ENCODE results near the gene JAML.
"Not testable (repeated sequence)": the region's sequence is repeated elsewhere in the genome, so short reads cannot be mapped to it uniquely, and the experiment has no call there.

The JAML gene

GRCh38 chr11:118193910-118194566 is 30.8 kb downstream of the JAML start:
- no peak for DNase-seq (ENCODE audit: low spot score)

GRCh38 chr11:118192817-118193216 is 32.0 kb downstream of the JAML start:
- not testable (repeated sequence) for DNase-seq (ENCODE audit: low spot score)

DNA sequence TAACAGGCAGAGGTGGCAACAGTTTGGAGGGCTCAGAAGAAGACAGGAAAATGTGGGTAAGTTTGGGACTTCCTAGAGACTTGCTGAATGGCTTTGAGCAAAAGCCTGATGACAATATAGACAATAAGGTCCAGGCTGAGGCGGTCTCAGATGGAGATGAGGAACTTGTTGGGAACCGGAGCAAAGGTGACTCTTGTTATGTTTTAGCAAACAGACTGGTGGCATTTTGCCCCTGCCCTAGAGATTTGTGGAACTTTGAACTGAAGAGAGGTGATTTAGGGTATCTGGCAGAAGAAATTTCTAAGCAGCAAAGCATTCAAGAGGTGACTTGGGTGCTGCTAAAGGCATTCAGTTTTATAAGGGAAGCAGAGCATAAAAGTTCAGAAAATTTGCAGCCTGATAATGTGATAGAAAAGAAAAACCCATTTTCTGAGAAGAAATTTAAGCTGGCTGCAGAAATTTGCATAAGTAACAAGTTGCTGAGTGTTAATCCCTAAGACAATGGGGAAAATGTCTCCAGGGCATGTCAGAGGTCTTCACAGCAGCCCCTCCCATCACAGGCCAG is 33.8 kb downstream of the JAML start:
- not testable (repeated sequence) for DNase-seq (ENCODE audit: low spot score)

DNA sequence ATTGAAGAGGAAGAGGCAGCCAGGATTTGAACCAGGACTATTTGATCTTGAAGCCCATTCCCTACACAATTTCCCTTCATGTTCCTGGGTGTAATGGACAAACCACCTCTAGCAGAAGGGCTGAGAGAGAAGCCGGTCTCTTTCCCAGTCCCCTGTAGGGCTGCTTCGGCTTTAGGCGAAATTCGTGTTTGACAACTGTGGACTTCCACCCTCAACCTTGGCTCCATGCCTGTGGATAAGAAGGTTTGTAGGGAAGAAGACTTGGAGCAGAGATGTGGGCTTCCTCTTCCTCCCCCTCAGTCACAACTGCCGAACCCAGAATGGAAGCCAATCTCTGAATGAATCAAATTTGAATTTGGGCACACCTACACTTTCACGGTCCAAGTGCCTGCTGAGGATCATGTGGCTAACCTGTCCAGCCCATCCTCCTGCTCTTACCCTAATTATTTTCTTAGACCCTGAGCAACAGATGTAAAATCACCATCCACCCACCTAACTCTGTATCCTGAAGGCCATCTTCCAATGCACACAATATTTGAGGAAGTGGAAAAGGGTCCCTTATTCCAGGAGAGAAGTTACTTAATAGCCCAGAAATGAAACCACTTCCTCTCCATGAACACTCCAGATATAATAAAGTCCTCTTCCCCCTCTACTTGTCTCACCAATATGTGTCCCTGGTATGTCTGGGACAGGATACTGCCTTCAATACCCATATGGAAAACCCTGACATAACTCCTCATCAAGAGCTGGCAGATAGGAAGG is 38.3 kb downstream of the JAML start:
- no peak for DNase-seq (ENCODE audit: low spot score)

- DNase-seq (ENCODE audit: low spot score), result no peak
These were observed 39.8 kb downstream of the JAML start for GRCh38 chr11:118184784-118185579.

DNA sequence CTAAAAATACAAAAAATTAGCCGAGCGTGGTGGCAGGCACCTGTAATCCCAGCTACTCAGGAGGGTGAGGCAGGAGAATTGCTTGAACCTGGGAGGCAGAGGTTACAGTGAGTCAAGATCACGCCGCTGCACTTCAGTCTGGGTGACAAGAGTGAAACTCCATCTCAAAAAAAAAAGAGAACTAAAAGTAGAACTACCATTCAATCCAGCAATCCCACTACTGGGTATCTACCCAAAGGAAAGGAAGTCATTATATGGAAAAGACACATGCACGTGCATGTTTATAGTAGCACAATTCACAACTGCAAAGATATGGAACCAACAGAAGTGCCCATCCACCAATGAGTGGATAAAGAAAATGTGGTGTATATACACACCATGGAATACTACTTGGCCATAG is 41.1 kb downstream of the JAML start:
- not testable (repeated sequence) for DNase-seq (ENCODE audit: low spot score)

DNA sequence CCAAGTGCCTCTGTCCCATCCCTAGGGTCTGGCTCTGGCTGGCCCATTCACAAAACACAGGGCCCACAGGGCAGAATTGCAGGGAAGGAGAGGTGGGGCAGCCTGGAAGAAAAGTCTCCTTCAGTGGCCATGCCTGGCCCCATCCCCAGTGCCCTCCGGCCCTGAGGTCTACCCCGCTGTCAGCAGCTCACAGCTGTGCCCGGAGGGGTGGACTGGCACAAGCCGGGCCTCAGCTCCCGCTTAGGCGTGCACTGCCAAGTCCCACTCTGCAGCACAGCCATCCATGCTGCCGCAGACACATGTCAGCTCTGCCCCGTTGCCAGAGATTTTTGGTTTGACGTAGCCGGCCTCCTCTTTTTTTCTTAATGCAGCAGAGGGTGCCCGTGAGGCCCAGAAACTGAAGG is 44.5 kb downstream of the JAML start:
- peak; percentile 67 for DNase-seq (ENCODE audit: low spot score)

GRCh38 chr11:118176778-118177134 is 48.1 kb downstream of the JAML start:
- DNase-seq (ENCODE audit: low spot score), result no peak

GRCh38 chr11:118175993-118176777 is 48.6 kb downstream of the JAML start, which contains the start of gene SCN2B:
SCN2B (minus strand) TSS chr11:118176639; CDS start chr11:118176431, 208 bp downstream.
- peak; percentile 62 for DNase-seq (ENCODE audit: low spot score)

DNA sequence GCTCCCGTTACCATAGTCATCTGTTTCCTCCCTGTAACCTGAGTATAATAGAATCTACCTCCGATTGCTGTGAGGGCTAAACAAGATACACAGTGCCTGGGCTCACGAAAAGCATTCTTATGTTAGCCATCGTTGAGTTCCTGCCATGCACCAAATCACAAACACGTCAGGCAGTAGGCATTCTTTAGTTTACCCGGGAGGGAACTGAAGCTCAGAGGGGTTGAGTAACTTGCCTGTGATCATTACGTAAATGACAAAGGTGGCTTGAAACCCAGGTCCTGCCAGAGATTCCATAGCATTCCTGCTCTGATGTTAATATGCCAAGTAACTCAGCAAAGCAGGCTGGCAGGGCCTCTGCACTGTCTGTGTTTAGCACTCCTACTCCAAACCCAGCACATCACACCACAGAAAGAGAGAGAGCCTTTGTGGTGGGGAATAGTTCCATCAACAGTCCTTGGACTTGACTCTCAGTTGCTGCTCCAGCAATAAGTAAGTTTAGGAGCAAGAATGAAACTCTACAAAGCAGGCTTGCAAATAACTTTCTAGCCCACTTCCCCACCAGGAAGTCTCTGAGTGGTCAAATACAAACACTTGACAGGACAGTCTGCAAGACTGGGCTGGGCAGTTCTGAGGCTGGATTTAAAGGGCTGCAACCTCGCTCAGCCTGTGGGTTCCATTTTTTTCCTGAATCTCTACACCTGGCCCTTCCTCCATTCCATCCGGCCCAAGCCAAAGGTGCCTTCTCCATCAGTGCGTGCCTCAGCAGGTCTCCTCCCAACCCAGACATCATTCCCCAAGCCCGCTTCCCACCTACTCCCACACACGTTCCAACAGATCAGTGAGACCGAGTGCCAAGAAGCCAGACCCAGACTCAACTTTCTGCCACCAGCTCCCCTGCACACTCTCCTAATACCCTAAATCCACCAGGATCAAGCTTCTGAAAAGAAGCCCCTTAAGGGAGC is 49.5 kb downstream of the JAML start:
- no peak for DNase-seq (ENCODE audit: low spot score)

- no peak for DNase-seq (ENCODE audit: low spot score)
These were observed 50.7 kb downstream of the JAML start for GRCh38 chr11:118174006-118174567.

DNA sequence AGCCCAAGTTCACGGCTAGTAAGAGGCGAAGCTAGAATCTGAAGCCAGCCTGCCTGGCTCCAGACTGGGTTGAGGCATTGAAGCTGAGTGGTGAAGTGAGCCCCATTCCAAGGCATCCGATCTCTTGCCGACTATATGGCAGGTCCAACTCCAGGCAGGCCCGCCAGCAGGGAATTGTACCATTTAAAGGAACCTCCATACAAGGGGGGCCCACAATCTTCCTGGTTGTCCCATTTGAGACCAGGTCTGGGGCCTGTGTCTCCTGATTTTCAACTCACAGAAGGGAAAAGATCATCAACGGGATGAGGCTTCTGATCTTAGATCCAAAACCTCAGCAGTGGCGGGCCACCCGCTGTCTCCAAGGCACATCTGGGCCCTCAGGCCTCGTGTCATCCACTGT is 52.5 kb downstream of the JAML start:
- no peak for DNase-seq (ENCODE audit: low spot score)

DNA sequence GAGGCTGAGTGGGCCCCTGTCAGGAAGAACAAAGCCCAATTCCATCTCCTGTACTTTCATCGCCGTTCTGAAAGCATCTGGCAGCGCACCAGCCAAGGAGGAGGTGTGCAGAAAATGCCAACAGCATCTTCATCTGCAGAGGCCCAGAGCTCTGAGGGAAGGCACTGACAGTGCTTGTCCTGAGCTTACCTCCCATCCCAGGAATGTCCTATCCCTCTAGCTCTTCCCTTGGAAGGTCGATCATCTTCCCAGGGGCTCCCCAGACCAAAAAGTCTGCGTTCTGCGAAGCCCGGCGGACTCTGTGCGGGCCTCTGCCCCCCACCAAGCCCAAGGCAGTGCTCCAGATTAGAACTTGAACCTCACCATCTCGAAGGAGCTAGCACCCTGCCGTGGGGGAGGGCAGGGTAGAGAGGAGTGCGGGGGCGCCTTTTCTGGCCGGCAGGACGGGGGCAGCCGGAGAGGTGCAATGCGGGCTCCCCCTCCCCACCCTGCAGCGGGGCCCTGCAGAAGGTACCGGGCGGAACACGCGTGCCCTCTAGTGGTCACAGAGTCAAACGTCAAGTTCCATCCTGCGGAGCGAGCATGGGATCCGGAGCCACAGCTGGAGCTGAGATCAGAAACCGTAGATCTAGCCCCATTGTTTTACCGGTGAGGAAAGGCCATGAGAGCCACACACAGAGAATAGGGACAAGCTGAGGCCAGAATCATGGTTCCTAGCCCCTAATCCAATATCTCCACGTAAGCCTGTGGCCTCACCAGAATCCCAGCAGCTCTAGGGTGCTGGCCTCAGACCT is 53.3 kb downstream of the JAML start:
- DNase-seq (ENCODE audit: low spot score), result peak; percentile 92

DNA sequence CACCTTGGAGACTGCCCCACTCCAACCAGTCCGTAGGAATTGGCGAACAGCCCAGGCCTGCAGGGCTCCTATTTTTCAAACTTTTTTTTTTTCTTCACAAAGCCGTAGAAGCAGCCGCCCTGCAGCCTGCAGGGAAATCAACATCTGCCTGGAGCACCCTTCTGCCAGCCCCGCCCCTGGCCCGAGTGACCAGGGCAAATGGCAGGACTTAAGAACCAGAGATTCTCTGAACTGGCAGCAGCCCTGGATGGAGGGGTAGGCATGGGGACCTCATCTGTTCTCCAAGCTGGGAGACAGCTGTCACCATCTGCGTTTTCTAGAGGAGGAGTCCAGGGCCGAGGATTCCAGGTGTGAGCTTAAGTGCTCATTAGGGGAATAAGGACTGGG is 53.9 kb downstream of the JAML start:
- no peak for DNase-seq (ENCODE audit: low spot score)

DNA sequence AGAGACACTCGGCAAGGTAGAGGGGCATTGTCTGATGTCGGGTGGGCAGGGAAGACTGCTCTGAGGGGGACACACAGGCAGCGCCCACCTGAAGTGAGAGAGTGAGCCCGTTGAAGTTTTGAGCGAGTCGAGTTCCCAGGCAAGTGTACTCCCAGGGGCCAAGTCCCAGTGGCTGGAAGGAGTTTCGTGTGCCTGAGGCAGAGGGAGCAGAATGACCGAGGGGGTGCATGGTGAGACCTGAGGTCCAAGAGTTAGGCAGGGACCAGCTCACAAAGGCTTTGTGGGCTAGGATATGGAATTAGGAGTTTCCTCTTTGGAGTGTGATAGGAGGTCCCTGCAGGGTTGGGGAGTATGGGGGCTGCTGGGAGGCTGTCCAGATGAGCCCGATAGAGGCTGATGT is 54.6 kb downstream of the JAML start:
- no peak for DNase-seq (ENCODE audit: low spot score)

DNA sequence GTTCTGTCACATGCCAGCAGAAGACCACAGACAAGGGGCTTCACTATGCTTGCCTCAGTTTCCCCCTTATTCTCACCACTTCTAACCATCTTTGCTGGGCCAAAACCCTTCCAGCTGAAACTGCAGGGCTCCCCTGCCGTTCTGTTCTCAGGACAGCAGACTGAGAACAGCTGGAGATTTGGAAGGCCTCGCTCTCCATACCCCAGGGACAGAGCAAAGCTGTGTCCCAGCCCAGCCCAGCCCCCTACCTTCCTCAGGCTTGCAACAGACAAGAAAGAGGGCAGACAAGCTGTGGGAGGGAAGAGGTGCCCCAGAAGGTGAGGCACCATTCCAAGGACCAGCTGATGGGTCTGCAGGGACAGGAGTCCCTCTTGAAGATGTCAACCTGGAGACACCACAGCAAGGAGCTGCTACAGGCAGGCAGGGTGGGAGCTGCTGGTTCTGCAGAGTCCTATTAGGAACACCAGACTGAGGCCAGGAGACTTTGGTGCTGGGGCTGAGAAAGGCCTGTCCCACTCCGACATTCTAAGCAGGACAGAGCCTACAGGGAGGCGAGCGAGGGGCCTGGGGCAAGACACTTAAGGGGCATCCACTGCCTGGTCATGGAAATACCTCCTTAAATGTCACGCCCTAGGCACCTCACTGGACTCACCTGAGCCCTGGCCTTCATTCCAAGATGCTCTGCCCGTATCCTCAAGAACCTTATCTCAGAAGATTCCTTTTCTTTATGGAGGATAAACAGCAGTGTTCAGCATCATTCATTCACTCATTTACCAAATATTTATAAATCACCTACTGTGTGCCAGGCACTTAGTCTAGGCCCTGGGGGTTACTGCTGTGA is 55.3 kb downstream of the JAML start:
- no peak for DNase-seq (ENCODE audit: low spot score)

DNA sequence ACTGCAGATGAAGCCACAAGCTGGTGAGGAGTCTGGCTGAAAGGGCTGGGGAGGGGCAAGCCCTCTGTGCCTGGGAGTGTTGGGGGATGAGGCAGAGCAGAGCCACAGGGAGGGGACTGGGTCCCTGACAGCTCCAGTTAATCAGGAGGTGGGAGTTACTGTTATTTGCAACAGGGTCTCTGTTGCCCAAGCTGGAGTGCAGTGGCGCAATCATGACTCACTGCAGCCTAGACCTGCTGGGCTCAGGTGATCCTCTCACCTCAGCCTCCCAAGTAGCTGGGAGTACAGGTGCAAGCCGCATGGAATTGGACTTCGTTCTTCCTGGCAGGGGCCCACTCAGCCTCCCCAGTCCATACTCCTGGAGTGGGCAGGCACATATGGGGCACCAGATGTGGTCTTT is 56.1 kb downstream of the JAML start:
- no peak for DNase-seq (ENCODE audit: low spot score)

DNA sequence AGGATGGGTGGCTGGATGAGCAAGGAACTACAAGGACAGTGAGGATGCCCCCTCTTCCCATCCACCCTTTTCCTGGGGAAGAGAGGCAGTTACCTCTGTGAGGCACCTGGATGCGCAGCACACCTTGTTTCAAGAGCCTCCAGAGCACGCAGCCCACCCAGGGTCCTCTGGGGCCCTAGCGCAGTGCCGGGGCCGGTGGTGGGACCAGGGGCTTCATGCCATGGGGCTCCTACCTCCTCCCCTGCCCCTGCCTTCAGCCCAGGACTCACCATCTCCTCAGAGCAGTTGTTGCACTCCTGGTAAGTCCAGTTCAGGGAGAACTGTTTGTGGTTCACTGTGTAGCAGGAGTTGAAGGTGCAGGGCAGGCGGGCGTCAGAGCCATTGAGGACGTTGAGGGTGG is 56.5 kb downstream of the JAML start:
- no peak for DNase-seq (ENCODE audit: low spot score)

All from iPS-NIHi11 (cell line).